ENCODE measurements around the gene KCNK16.
"Not testable (repeated sequence)": the region's sequence is repeated elsewhere in the genome, so short reads cannot be mapped to it uniquely, and the experiment has no call there.

Gene KCNK16

GRCh38 chr6:39304951-39305350 lies 17.6 kb downstream of the KCNK16 start:
- no peak for DNase-seq

- DNase-seq, result no peak
Observed at GRCh38 chr6:39303425-39304153, 18.9 kb downstream of the KCNK16 start.

- peak; percentile 83 for DNase-seq
Observed at GRCh38 chr6:39302669-39303424, 19.7 kb downstream of the KCNK16 start.

GRCh38 chr6:39302011-39302410 lies 20.5 kb downstream of the KCNK16 start:
- DNase-seq, result no peak

- DNase-seq, result no peak
Observed at GRCh38 chr6:39301606-39302005, 20.9 kb downstream of the KCNK16 start.

- no peak for DNase-seq
Observed at GRCh38 chr6:39300739-39301138, 21.8 kb downstream of the KCNK16 start.

- DNase-seq, result no peak
Observed at GRCh38 chr6:39298061-39298460, 24.4 kb downstream of the KCNK16 start.

GRCh38 chr6:39296745-39297640 lies 25.5 kb downstream of the KCNK16 start:
- peak; percentile 77 for DNase-seq

GRCh38 chr6:39295611-39296011 lies 26.9 kb downstream of the KCNK16 start:
- DNase-seq, result peak; percentile 67

GRCh38 chr6:39294899-39295298 lies 27.6 kb downstream of the KCNK16 start:
- DNase-seq, result no peak

- no peak for DNase-seq
Observed at GRCh38 chr6:39294133-39294532, 28.4 kb downstream of the KCNK16 start.

GRCh38 chr6:39292637-39293036 lies 29.9 kb downstream of the KCNK16 start:
- DNase-seq, result no peak

- no peak for DNase-seq
Observed at GRCh38 chr6:39289490-39289889, 33.0 kb downstream of the KCNK16 start.

GRCh38 chr6:39287601-39288000 lies 34.9 kb downstream of the KCNK16 start:
- DNase-seq, result no peak

- not testable (repeated sequence) for DNase-seq
Observed at GRCh38 chr6:39286596-39286995, 35.9 kb downstream of the KCNK16 start.

- no peak for DNase-seq
Observed at GRCh38 chr6:39282774-39283173, 39.7 kb downstream of the KCNK16 start.

- no peak for DNase-seq
Observed at GRCh38 chr6:39281312-39281980, 41.1 kb downstream of the KCNK16 start.

- no peak for DNase-seq
Observed at GRCh38 chr6:39280247-39280731, 42.2 kb downstream of the KCNK16 start.

GRCh38 chr6:39279539-39279938 lies 43.0 kb downstream of the KCNK16 start:
- DNase-seq, result no peak

GRCh38 chr6:39276379-39276995 lies 46.0 kb downstream of the KCNK16 start:
- DNase-seq, result no peak

GRCh38 chr6:39274903-39275302 lies 47.6 kb downstream of the KCNK16 start:
- no peak for DNase-seq

- no peak for DNase-seq
Observed at GRCh38 chr6:39274471-39274870, 48.0 kb downstream of the KCNK16 start.

Measured in femur (tissue), 1 donor.